Fibroblast of mammary gland (primary cell): ENCODE results near the gene CHSY3.
A peak's percentile ranks its signal among the peaks of the same experiment; 100 is the strongest.

Experiments used
- DNase-seq: peaks from one replicate; pipeline ENCODE4 v3.0.0-alpha.2; 2010; ENCODE audit warnings: low read depth
- H3K4me3 ChIP-seq: 2 replicates; pipeline ENCODE4 v1.5.1; 2011; ENCODE audit warnings: low read depth, mild to moderate bottlenecking, low read length, moderate library complexity; ENCODE audit not compliant: control insufficient read depth
- CTCF ChIP-seq: conservative IDR thresholded peaks from 2 replicates; pipeline ENCODE4 v1.5.1; 2011; ENCODE audit warnings: low read depth, low read length, inconsistent platforms; ENCODE audit not compliant: control insufficient read depth, insufficient read depth

The CHSY3 gene

GRCh38 chr5:130011986-130012385, 107.7 kb downstream of the CHSY3 start:
- TF ChIP-seq CTCF, result no peak
- DNase-seq, result no peak
- H3K4me3 ChIP-seq, result no peak overlapping the region

- H3K4me3 ChIP-seq, result no peak overlapping the region
- TF ChIP-seq CTCF, result no peak
- no peak for DNase-seq
Observed at GRCh38 chr5:130017173-130017572, 112.9 kb downstream of the CHSY3 start.

GRCh38 chr5:130018641-130019040, 114.4 kb downstream of the CHSY3 start:
- no peak for DNase-seq
- no peak overlapping the region for H3K4me3 ChIP-seq
- TF ChIP-seq CTCF, result no peak

- no peak overlapping the region for H3K4me3 ChIP-seq
- TF ChIP-seq CTCF, result no peak
- DNase-seq, result no peak
Observed at GRCh38 chr5:130021000-130021399, 116.7 kb downstream of the CHSY3 start.

GRCh38 chr5:130021876-130022275, 117.6 kb downstream of the CHSY3 start:
- no peak for TF ChIP-seq CTCF
- no peak for DNase-seq
- no peak overlapping the region for H3K4me3 ChIP-seq

- TF ChIP-seq CTCF, result no peak
- no peak overlapping the region for H3K4me3 ChIP-seq
- DNase-seq, result no peak
Observed at GRCh38 chr5:130023604-130024003, 119.3 kb downstream of the CHSY3 start.

- no peak overlapping the region for H3K4me3 ChIP-seq
- DNase-seq, result peak; percentile 9
- no peak for TF ChIP-seq CTCF
Observed at GRCh38 chr5:130024006-130024405, 119.7 kb downstream of the CHSY3 start.
